ENCODE results near the gene SLCO4A1. TPM values are rescaled to one million over a fixed set of nuclear protein-coding genes. Genes with fewer than 3 reads are reported as not detected.

The SLCO4A1 gene
- total RNA-seq, 4 donors from 2014 or later: 24.3 to 73.7 (median 40.5) TPM

GRCh38 chr20:62603021-62603906, 39.0 kb upstream of the SLCO4A1 start:
- H3K4me3 ChIP-seq: no peak overlapping the region
- no peaks in the 10 kb centered on the region for H3K9me3 ChIP-seq
- DNase-seq (ENCODE audit: low spot score in 2 of 2): no peak
- no peak for TF ChIP-seq POLR2A (IDR thresholded peaks at IDR 0.05)
- peak in 1 of 2 donors; percentile 16 for TF ChIP-seq EP300 (IDR thresholded peaks at IDR 0.05)
- no peak for TF ChIP-seq CTCF (IDR thresholded peaks at IDR 0.05)
- WGBS, 2 donors: 36 to 39% methylated on average over 19 to 24 of the region's 26 CpGs
- H3K27ac ChIP-seq: peak overlapping the region in 2 of 4 donors; percentile 26 to 54
- peaks cover 0 to 42% of the 10 kb centered on the region in 2 donors for H3K27me3 ChIP-seq
- no peaks in the 10 kb centered on the region for H3K36me3 ChIP-seq
- H3K4me1 ChIP-seq: peaks cover 0 to 48% (median 33%) of the 10 kb centered on the region in 4 donors

- Histone ChIP-seq H3K36me3 (no peaks in the 10 kb centered on the region), H3K4me1 (peaks cover 0 to 48% (median 33%) of the 10 kb centered on the region in 4 donors), H3K9me3 (no peaks in the 10 kb centered on the region), H3K4me3 (no peak overlapping the region), H3K27ac (peak overlapping the region in 1 of 4 donors; percentile 54), H3K27me3 (peaks cover 0 to 40% of the 10 kb centered on the region in 2 donors)
- DNase-seq (ENCODE audit: low spot score in 2 of 2): no peak
- 69 to 73% methylated on average over 15 to 36 of the region's 37 CpGs for WGBS, 2 donors
- TF ChIP-seq EP300 (IDR thresholded peaks at IDR 0.05): no peak
- TF ChIP-seq POLR2A (IDR thresholded peaks at IDR 0.05): no peak
- TF ChIP-seq CTCF (IDR thresholded peaks at IDR 0.05): no peak
Measured at GRCh38 chr20:62603907-62604785, 38.2 kb upstream of the SLCO4A1 start.

- Histone ChIP-seq H3K27me3 (peaks cover 0 to 36% of the 10 kb centered on the region in 2 donors), H3K4me1 (peaks cover 0 to 48% (median 33%) of the 10 kb centered on the region in 4 donors), H3K36me3 (no peaks in the 10 kb centered on the region), H3K27ac (no peak overlapping the region), H3K4me3 (no peak overlapping the region), H3K9me3 (no peaks in the 10 kb centered on the region)
- WGBS, 2 donors: 80 to 83% methylated on average over 2 to 9 of the region's 9 CpGs
- DNase-seq (ENCODE audit: low spot score in 2 of 2): no peak
- TF ChIP-seq POLR2A (IDR thresholded peaks at IDR 0.05) (no peak), EP300 (IDR thresholded peaks at IDR 0.05) (no peak), CTCF (IDR thresholded peaks at IDR 0.05) (no peak)
Measured at GRCh38 chr20:62604796-62605195, 37.5 kb upstream of the SLCO4A1 start.

GRCh38 chr20:62605236-62605943, 36.9 kb upstream of the SLCO4A1 start:
- H3K4me3 ChIP-seq: no peak overlapping the region
- no peak overlapping the region for H3K27ac ChIP-seq
- 81 to 85% methylated on average over 10 of the region's 11 CpGs for whole genome bisulfite sequencing, 2 donors
- H3K36me3 ChIP-seq: no peaks in the 10 kb centered on the region
- no peak for DNase-seq (ENCODE audit: low spot score in 2 of 2)
- no peaks in the 10 kb centered on the region for H3K9me3 ChIP-seq
- peaks cover 0 to 34% of the 10 kb centered on the region in 2 donors for H3K27me3 ChIP-seq
- TF ChIP-seq POLR2A (IDR thresholded peaks at IDR 0.05) (no peak), EP300 (IDR thresholded peaks at IDR 0.05) (no peak), CTCF (IDR thresholded peaks at IDR 0.05) (no peak)
- H3K4me1 ChIP-seq: peaks cover 0 to 48% (median 33%) of the 10 kb centered on the region in 4 donors
